Right hindlimb (tissue), 1 donor: ENCODE measurements around the gene ZNF296.
"Not testable (repeated sequence)": the region's sequence is repeated elsewhere in the genome, so short reads cannot be mapped to it uniquely, and the experiment has no call there.

Experiments used
- DNase-seq: peaks from one replicate; pipeline ENCODE4 v3.0.0-alpha.2; 2018

The ZNF296 gene

GRCh38 chr19:45076029-45076850 lies at the start of gene ZNF296:
TSS of gene ZNF296 (minus strand) at chr19:45076478. CDS start at chr19:45076373, 105 bp downstream.
- peak; percentile 54 for DNase-seq

- DNase-seq: no peak
Observed at GRCh38 chr19:45125360-45125759, 49.1 kb upstream of the ZNF296 start.

GRCh38 chr19:45124021-45124420 lies 47.7 kb upstream of the ZNF296 start:
- no peak for DNase-seq

GRCh38 chr19:45123440-45123850 lies 47.2 kb upstream of the ZNF296 start:
- DNase-seq: no peak

GRCh38 chr19:45122832-45123231 lies 46.6 kb upstream of the ZNF296 start:
- no peak for DNase-seq

- DNase-seq: no peak
Observed at GRCh38 chr19:45121827-45122345, 45.6 kb upstream of the ZNF296 start.

GRCh38 chr19:45119582-45119981 lies 43.3 kb upstream of the ZNF296 start:
- DNase-seq: no peak

- not testable (repeated sequence) for DNase-seq
Observed at GRCh38 chr19:45118591-45119355, 42.5 kb upstream of the ZNF296 start.

- DNase-seq: no peak
Observed at GRCh38 chr19:45118106-45118505, 41.8 kb upstream of the ZNF296 start.

- no peak for DNase-seq
Observed at GRCh38 chr19:45117671-45118070, 41.4 kb upstream of the ZNF296 start.

GRCh38 chr19:45117167-45117594 lies 40.9 kb upstream of the ZNF296 start:
- DNase-seq: no peak

GRCh38 chr19:45115809-45116615 lies 39.7 kb upstream of the ZNF296 start:
- peak; percentile 58 for DNase-seq

GRCh38 chr19:45114116-45114515 lies 37.8 kb upstream of the ZNF296 start:
- DNase-seq: no peak

GRCh38 chr19:45113628-45114027 lies 37.4 kb upstream of the ZNF296 start:
- no peak for DNase-seq

- no peak for DNase-seq
Observed at GRCh38 chr19:45112111-45112827, 36.0 kb upstream of the ZNF296 start.

GRCh38 chr19:45110851-45111266 lies 34.6 kb upstream of the ZNF296 start:
- no peak for DNase-seq

- DNase-seq: no peak
Observed at GRCh38 chr19:45107621-45108150, 31.4 kb upstream of the ZNF296 start.

- DNase-seq: not testable (repeated sequence)
Observed at GRCh38 chr19:45106363-45106762, 30.1 kb upstream of the ZNF296 start.

GRCh38 chr19:45104658-45105349 lies 28.5 kb upstream of the ZNF296 start:
- DNase-seq: no peak

GRCh38 chr19:45103508-45104319 lies 27.4 kb upstream of the ZNF296 start:
- no peak for DNase-seq
